Endodermal cell (in vitro differentiated cells): ENCODE measurements around the gene OGFOD3. TPM values are rescaled to one million over a fixed set of nuclear protein-coding genes. Genes with fewer than 3 reads are reported as not detected.
"Not testable (repeated sequence)": the region's sequence is repeated elsewhere in the genome, so short reads cannot be mapped to it uniquely, and the experiment has no call there.

Experiments
- DNase-seq: peaks from one replicate; pipeline ENCODE4 v3.0.0-alpha.2; 2017
- H3K27ac ChIP-seq: 2 replicates; pipeline ENCODE4 v1.5.1; 2013; ENCODE audit warnings: mild to moderate bottlenecking, low read depth, low read length, moderate library complexity
- H3K27me3 ChIP-seq: 2 replicates; pipeline ENCODE4 v1.6.1; 2013; ENCODE audit warnings: mild to moderate bottlenecking, low read length, moderate library complexity; ENCODE audit not compliant: insufficient read depth, control insufficient read depth, poor library complexity, severe bottlenecking
- H3K36me3 ChIP-seq: 2 replicates; pipeline ENCODE4 v1.7.0; 2013; ENCODE audit warnings: mild to moderate bottlenecking, low read length, moderate library complexity; ENCODE audit not compliant: control insufficient read depth, insufficient read depth
- H3K4me1 ChIP-seq: one replicate; pipeline ENCODE4 v1.7.0; 2013; ENCODE audit warnings: low read length; ENCODE audit not compliant: control insufficient read depth, insufficient read depth
- H3K4me3 ChIP-seq: 2 replicates; pipeline ENCODE4 v1.5.1; 2013; ENCODE audit warnings: mild to moderate bottlenecking, low read length, moderate library complexity
- H3K9ac ChIP-seq: 2 replicates; pipeline ENCODE4 v1.6.1; 2013; ENCODE audit warnings: mild to moderate bottlenecking, low read length, moderate library complexity; ENCODE audit not compliant: poor library complexity, severe bottlenecking; ENCODE audit errors: extremely low read depth
- H3K9me3 ChIP-seq: 2 replicates; pipeline ENCODE4 v1.6.1; 2013; ENCODE audit warnings: mild to moderate bottlenecking, low read length, moderate library complexity; ENCODE audit not compliant: control insufficient read depth
- H3K27ac Mint-ChIP-seq: 2 replicates; pipeline ENCODE4 v1.8.0; 2020; ENCODE audit warnings: mixed read lengths
- H3K27me3 Mint-ChIP-seq: 2 replicates; pipeline ENCODE4 v1.8.0; 2021; ENCODE audit warnings: mild to moderate bottlenecking, mixed read lengths; ENCODE audit not compliant: insufficient read depth
- H3K36me3 Mint-ChIP-seq: 2 replicates; pipeline ENCODE4 v1.8.0; 2020; ENCODE audit warnings: low read depth, mixed read lengths
- H3K4me1 Mint-ChIP-seq: 2 replicates; pipeline ENCODE4 v1.8.0; 2020; ENCODE audit warnings: mixed read lengths
- H3K4me3 Mint-ChIP-seq: 2 replicates; pipeline ENCODE4 v1.8.0; 2020; ENCODE audit warnings: mild to moderate bottlenecking, moderate library complexity, mixed read lengths
- H3K9me3 Mint-ChIP-seq: 2 replicates; pipeline ENCODE4 v1.8.0; 2020; ENCODE audit warnings: mild to moderate bottlenecking, mixed read lengths
- CTCF ChIP-seq: fragments of 200-600 bp; sonication (generic); conservative IDR thresholded peaks from 2 replicates; pipeline ENCODE4 v1.5.0; 2021; ENCODE audit warnings: antibody characterized with exemption, mild to moderate bottlenecking
- WGBS, 2 experiments: methylation state at CpG; one replicate each; pipeline versions ENCODE4 v1.1.5 to v1.1.7; 2013; ENCODE audit warnings: missing lambda C conversion rate in 2 of 2, mixed read lengths in 1 of 2; ENCODE audit not compliant: insufficient coverage in 1 of 2, insufficient read length in 1 of 2; 5-methylcytosine and 5-hydroxymethylcytosine counted together
- total RNA-seq, 2 donors: library from RNA; stranded (reverse); fragmentation: NEBNext Ultra II Directional in 1 of 2; extraction: Animal tissue kit (Norgen Biotek cat#: 25700) in 1 of 2; gene quantifications; 2 replicates in 1 of 2; 3 replicates in 1 of 2; pipeline ENCODE4 v1.2.1, GENCODE V29; 2021

Gene OGFOD3
- total RNA-seq, 2 donors from 2014 or later: 24.0 to 30.1 TPM

GRCh38 chr17:82361885-82362633, 56.3 kb downstream of the OGFOD3 start:
- WGBS, 2 experiments: 90 to 99% methylated on average over 6 of the region's 6 CpGs
- H3K36me3 ChIP-seq: no peaks in the 10 kb centered on the region
- peaks cover 13% of the 10 kb centered on the region for H3K4me1 ChIP-seq
- H3K27me3 ChIP-seq: no peaks in the 10 kb centered on the region
- H3K4me3 ChIP-seq: no peak overlapping the region
- no peak for TF ChIP-seq CTCF
- H3K9me3 ChIP-seq: no peaks in the 10 kb centered on the region
- Mint-ChIP-seq H3K4me3 (no peak overlapping the region), H3K4me1 (peaks cover 14% of the 10 kb centered on the region), H3K27ac (no peak overlapping the region), H3K9me3 (no peaks in the 10 kb centered on the region), H3K36me3 (no peaks in the 10 kb centered on the region), H3K27me3 (peaks cover 10% of the 10 kb centered on the region)
- no peak overlapping the region for H3K9ac ChIP-seq
- no peak overlapping the region for H3K27ac ChIP-seq
- peak; percentile 40 for DNase-seq

GRCh38 chr17:82359451-82360074, 58.8 kb downstream of the OGFOD3 start:
- H3K9ac ChIP-seq, H3K9me3 Mint-ChIP-seq, H3K4me3 ChIP-seq, H3K36me3 ChIP-seq, H3K27ac Mint-ChIP-seq, H3K4me3 Mint-ChIP-seq, DNase-seq, H3K36me3 Mint-ChIP-seq, H3K27me3 ChIP-seq, H3K9me3 ChIP-seq, H3K27ac ChIP-seq: not testable (repeated sequence)
- peaks cover 14% of the 10 kb centered on the region for H3K4me1 Mint-ChIP-seq
- peaks cover 18% of the 10 kb centered on the region for H3K27me3 Mint-ChIP-seq
- H3K4me1 ChIP-seq: peaks cover 13% of the 10 kb centered on the region
- 100% methylated on average over 1 of the region's 1 CpG; no CpG with 5 or more reads in 1 of the 2 experiments for WGBS, 2 experiments

GRCh38 chr17:82358465-82359350, 59.7 kb downstream of the OGFOD3 start, which contains the start of gene TEX19:
TEX19 (plus strand) TSS chr17:82359247; CDS start chr17:82362151, 2,904 bp downstream.
- no peak within 1 kb of the TSS for H3K27ac Mint-ChIP-seq
- H3K36me3 Mint-ChIP-seq: no peaks in the 10 kb centered on the region
- no peak within 1 kb of the TSS for H3K4me3 Mint-ChIP-seq

More at GRCh38 chr17:82358465-82359350, 59.7 kb downstream of the OGFOD3 start, which contains the start of gene TEX19:
- Mint-ChIP-seq H3K27me3 (peaks cover 18% of the 10 kb centered on the region), H3K9me3 (no peaks in the 10 kb centered on the region), H3K4me1 (peaks cover 13% of the 10 kb centered on the region)
- no peaks in the 10 kb centered on the region for H3K9me3 ChIP-seq
- H3K9ac ChIP-seq: no peak within 1 kb of the TSS
- no peaks in the 10 kb centered on the region for H3K27me3 ChIP-seq
- peak; percentile 68 for DNase-seq
- 89 to 91% methylated on average over 17 to 20 of the region's 21 CpGs for WGBS, 2 experiments
- peak within 1 kb of the TSS; percentile 36 for H3K27ac ChIP-seq
- no peak for TF ChIP-seq CTCF
- peaks cover 12% of the 10 kb centered on the region for H3K4me1 ChIP-seq
- H3K4me3 ChIP-seq: no peak within 1 kb of the TSS
- no peaks in the 10 kb centered on the region for H3K36me3 ChIP-seq
